IPS-NIHi7 (cell line): ENCODE measurements around the gene GATA2.
A peak's percentile ranks its signal among the peaks of the same experiment; 100 is the strongest.

Experiments
- DNase-seq: peaks from one replicate; pipeline ENCODE4 v3.0.0; 2012; ENCODE audit warnings: mixed read lengths; ENCODE audit errors: extremely low spot score

The GATA2 gene

GRCh38 chr3:128502712-128503111, 9.7 kb upstream of the GATA2 start:
- no peak for DNase-seq

- no peak for DNase-seq
Observed at GRCh38 chr3:128501431-128501830, 8.4 kb upstream of the GATA2 start.

GRCh38 chr3:128500556-128500955, 7.6 kb upstream of the GATA2 start:
- DNase-seq = no peak

GRCh38 chr3:128499724-128500275, 6.8 kb upstream of the GATA2 start:
- no peak for DNase-seq

- no peak for DNase-seq
Observed at GRCh38 chr3:128498901-128499530, 6.0 kb upstream of the GATA2 start.

- no peak for DNase-seq
Observed at GRCh38 chr3:128498127-128498626, 5.2 kb upstream of the GATA2 start.

GRCh38 chr3:128497305-128498126, 4.5 kb upstream of the GATA2 start:
- DNase-seq = peak; percentile 91

GRCh38 chr3:128496602-128497304, 3.8 kb upstream of the GATA2 start:
- DNase-seq = no peak

GRCh38 chr3:128496019-128496601, 3.1 kb upstream of the GATA2 start:
- no peak for DNase-seq

- no peak for DNase-seq
Observed at GRCh38 chr3:128495435-128495970, 2.5 kb upstream of the GATA2 start.

- DNase-seq = no peak
Observed at GRCh38 chr3:128494367-128494650, 1.3 kb upstream of the GATA2 start.

- DNase-seq = no peak
Observed at GRCh38 chr3:128493570-128494366, 767 bp upstream of the GATA2 start.

- no peak for DNase-seq
Observed at GRCh38 chr3:128491941-128492670, 895 bp downstream of the GATA2 start.

GRCh38 chr3:128491691-128491940, 1.4 kb downstream of the GATA2 start:
- DNase-seq = no peak

GRCh38 chr3:128490915-128491690, 1.9 kb downstream of the GATA2 start:
- DNase-seq = no peak

GRCh38 chr3:128490650-128490914, 2.4 kb downstream of the GATA2 start:
- DNase-seq = no peak

- DNase-seq = no peak
Observed at GRCh38 chr3:128489927-128490649, 2.9 kb downstream of the GATA2 start.

GRCh38 chr3:128489674-128489926, 3.4 kb downstream of the GATA2 start:
- no peak for DNase-seq

- DNase-seq = no peak
Observed at GRCh38 chr3:128488991-128489673, 3.9 kb downstream of the GATA2 start.
